ENCODE results near the gene CDC7. TPM values are rescaled to one million over a fixed set of nuclear protein-coding genes. Genes with fewer than 3 reads are reported as not detected.

CDC7 gene
- polyA plus RNA-seq, 3 donors = 23.3 to 29.6 (median 26.7) TPM

GRCh38 chr1:91569411-91570119, 68.9 kb downstream of the CDC7 start:
- DNase-seq (ENCODE audit: low read depth in 3 of 3, low spot score in 2 of 3) = no peak

- DNase-seq (ENCODE audit: low read depth in 3 of 3, low spot score in 2 of 3) = no peak
These were observed 69.4 kb downstream of the CDC7 start for GRCh38 chr1:91570120-91570448.

- DNase-seq (ENCODE audit: low read depth in 3 of 3, low spot score in 2 of 3) = no peak
These were observed 71.4 kb downstream of the CDC7 start for GRCh38 chr1:91572044-91572443.

Other genes with a start within 250 kb of the CDC7 start
- gene HFM1, start 96.0 kb upstream of the CDC7 start, polyA plus RNA-seq (ENCODE audit: insufficient read length in 3 of 3) = 10 to 100 TPM in 1 of 3 donors, 1 to 10 TPM in 2; 6.2 to 10.2 (median 6.8) TPM